Transverse colon (tissue), 4 donors: ENCODE data around the gene KIAA1328. TPM values are rescaled to one million over a fixed set of nuclear protein-coding genes. Genes with fewer than 3 reads are reported as not detected.

ENCODE experiments used
- DNase-seq: peaks from one replicate; pipeline ENCODE4 v3.0.0-alpha.2; 2019
- H3K27ac ChIP-seq, 4 donors: fragments of 200-600 bp; sonication (generic); 2 replicates each; pipeline ENCODE4 v1.5.1; 2016 to 2018; ENCODE audit warnings: inconsistent platforms in 4 of 4
- H3K27me3 ChIP-seq: fragments of 200-600 bp; sonication (generic); 2 replicates; pipeline ENCODE4 v1.5.1; 2017; ENCODE audit warnings: inconsistent platforms
- H3K36me3 ChIP-seq, 4 donors: fragments of 200-600 bp; sonication (generic); 2 replicates each; pipeline ENCODE4 v1.5.1; 2017 to 2019; ENCODE audit warnings: inconsistent platforms in 4 of 4
- H3K4me1 ChIP-seq, 4 donors: fragments of 200-600 bp; sonication (generic); 2 replicates each; pipeline ENCODE4 v1.5.1; 2017 to 2020; ENCODE audit warnings: inconsistent platforms in 4 of 4
- H3K4me3 ChIP-seq, 4 donors: fragments of 200-600 bp; sonication (generic); 1 replicate in 1 of 4; 2 replicates in 3 of 4; pipeline versions ENCODE4 v1.5.1 to v1.6.1; 2017 to 2019; ENCODE audit warnings: inconsistent platforms in 4 of 4
- H3K9me3 ChIP-seq, 2 donors: fragments of 200-600 bp; sonication (generic); 2 replicates each; pipeline ENCODE4 v1.5.1; 2017 to 2019; ENCODE audit warnings: inconsistent platforms in 2 of 2
- EP300 ChIP-seq: sonication (generic); formaldehyde crosslinking; IDR thresholded peaks from one replicate; pipeline ENCODE4 v1.6.1; 2017; ENCODE audit warnings: antibody characterized with exemption, low read depth
- POLR2A ChIP-seq: fragments of 450-650 bp; IDR thresholded peaks from one replicate; pipeline ENCODE4 v1.6.1; 2016; ENCODE audit warnings: antibody characterized with exemption, mild to moderate bottlenecking, moderate library complexity
- POLR2AphosphoS5 ChIP-seq, 3 donors: sonication (generic); formaldehyde crosslinking; IDR thresholded peaks; one replicate each; pipeline ENCODE4 v1.6.1; 2016; ENCODE audit warnings: antibody characterized with exemption in 3 of 3
- WGBS, 2 donors: methylation state at CpG; one replicate each; pipeline ENCODE4 v1.1.5; 2018; ENCODE audit warnings: low coverage in 1 of 2; 5-methylcytosine and 5-hydroxymethylcytosine counted together
- in situ Hi-C, 4 donors: fragments of 200-750 bp; cut with MboI; loops; one replicate each; pipeline versions ENCODE4 v1.15.0 to v1.15.1; 2017; ENCODE audit warnings: low sequenced_read_pairs in 3 of 4, low pct_ligation_motif_present in 1 of 4, low pct_unique_long_range_greater_than_20kb in 1 of 4
- intact Hi-C: fragments of 100-400 bp; cut with DNase I; formaldehyde crosslinking; loops from one replicate; pipeline ENCODE4 v1.15.1; 2023; ENCODE audit warnings: low total_unique reads
- total RNA-seq, 4 donors: library from RNA; depleted of rRNA; stranded (reverse); fragments of >200 nt; gene quantifications; one replicate each; pipeline ENCODE4 v1.1.0, GENCODE V29; 2016
- TF ChIP-seq, protein P1 (sequence below), 5 experiments: fragments of 200-600 bp in 3 of 5; fragments of 450-650 bp in 2 of 5; sonication (generic) in 3 of 5; IDR thresholded peaks; 1 replicate in 2 of 5; 2 replicates in 3 of 5; pipeline ENCODE4 v1.5.1; 2016 to 2017; ENCODE audit warnings: antibody characterized with exemption in 5 of 5, inconsistent platforms in 3 of 5, mild to moderate bottlenecking in 2 of 5, moderate library complexity in 1 of 5

Gene KIAA1328
- total RNA-seq, result 10 to 100 TPM in 2 of 4 donors, 1 to 10 TPM in 2; 3.6 to 14.3 (median 11.3) TPM

- intact Hi-C loops, result no loop called here
- peak; percentile 87 for DNase-seq
- WGBS, 2 donors, result 0% methylated on average over 1 to 67 of the region's 83 CpGs
These were observed at the start of gene KIAA1328, which contains the start of gene TPGS2 for GRCh38 chr18:36828630-36829361. Gene KIAA1328 (plus strand): TSS chr18:36829127. CDS start chr18:36829139, 12 bp downstream. Gene TPGS2 (minus strand): TSS chr18:36829002. CDS start chr18:36828767, 235 bp downstream.

GRCh38 chr18:36780748-36781147 lies 48.2 kb upstream of the KIAA1328 start:
- no peaks in the 10 kb centered on the region for H3K9me3 ChIP-seq
- DNase-seq, result no peak
- in situ Hi-C loops (no loop called here), intact Hi-C loops (no loop called here)
- no peaks in the 10 kb centered on the region for H3K27me3 ChIP-seq
- TF ChIP-seq EP300, result no peak
- no peak for TF ChIP-seq POLR2A
- no peak for TF ChIP-seq POLR2AphosphoS5 (IDR thresholded peaks at IDR 0.05)
- TF ChIP-seq, protein P1, sequence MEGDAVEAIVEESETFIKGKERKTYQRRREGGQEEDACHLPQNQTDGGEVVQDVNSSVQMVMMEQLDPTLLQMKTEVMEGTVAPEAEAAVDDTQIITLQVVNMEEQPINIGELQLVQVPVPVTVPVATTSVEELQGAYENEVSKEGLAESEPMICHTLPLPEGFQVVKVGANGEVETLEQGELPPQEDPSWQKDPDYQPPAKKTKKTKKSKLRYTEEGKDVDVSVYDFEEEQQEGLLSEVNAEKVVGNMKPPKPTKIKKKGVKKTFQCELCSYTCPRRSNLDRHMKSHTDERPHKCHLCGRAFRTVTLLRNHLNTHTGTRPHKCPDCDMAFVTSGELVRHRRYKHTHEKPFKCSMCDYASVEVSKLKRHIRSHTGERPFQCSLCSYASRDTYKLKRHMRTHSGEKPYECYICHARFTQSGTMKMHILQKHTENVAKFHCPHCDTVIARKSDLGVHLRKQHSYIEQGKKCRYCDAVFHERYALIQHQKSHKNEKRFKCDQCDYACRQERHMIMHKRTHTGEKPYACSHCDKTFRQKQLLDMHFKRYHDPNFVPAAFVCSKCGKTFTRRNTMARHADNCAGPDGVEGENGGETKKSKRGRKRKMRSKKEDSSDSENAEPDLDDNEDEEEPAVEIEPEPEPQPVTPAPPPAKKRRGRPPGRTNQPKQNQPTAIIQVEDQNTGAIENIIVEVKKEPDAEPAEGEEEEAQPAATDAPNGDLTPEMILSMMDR (IDR thresholded peaks at IDR 0.05), result no peak
- no peak overlapping the region for H3K27ac ChIP-seq
- no peak overlapping the region for H3K4me3 ChIP-seq
- 70 to 80% methylated on average over 1 to 2 of the region's 2 CpGs for WGBS, 2 donors
- H3K36me3 ChIP-seq, result no peaks in the 10 kb centered on the region
- no peaks in the 10 kb centered on the region for H3K4me1 ChIP-seq

More at GRCh38 chr18:36828630-36829361, at the start of gene KIAA1328, which contains the start of gene TPGS2:
- H3K4me1 ChIP-seq, result peaks cover 9 to 22% (median 14%) of the 10 kb centered on the region in 4 donors
- peak within 1 kb of the TSS; percentile 76 to 87 (median 77) for H3K4me3 ChIP-seq
- H3K36me3 ChIP-seq, result no peaks in the 10 kb centered on the region
- no peaks in the 10 kb centered on the region for H3K9me3 ChIP-seq
- in situ Hi-C loops, result no loop called here
- TF ChIP-seq, protein P1 (IDR thresholded peaks at IDR 0.05), result peak in 4 of 5 experiments; percentile 19 to 40 (median 26)
- TF ChIP-seq POLR2A (peak; percentile 64), EP300 (no peak), POLR2AphosphoS5 (IDR thresholded peaks at IDR 0.05) (peak; percentile 32 to 49 (median 41))
- no peaks in the 10 kb centered on the region for H3K27me3 ChIP-seq
- peak within 1 kb of the TSS; percentile 84 to 90 (median 87) for H3K27ac ChIP-seq

- Histone ChIP-seq H3K9me3 (no peaks in the 10 kb centered on the region), H3K27me3 (no peaks in the 10 kb centered on the region), H3K27ac (no peak overlapping the region), H3K4me3 (no peak overlapping the region), H3K36me3 (no peaks in the 10 kb centered on the region), H3K4me1 (no peaks in the 10 kb centered on the region)
- WGBS, 2 donors, result 79 to 92% methylated on average over 6 to 9 of the region's 9 CpGs
- no peak for DNase-seq
- in situ Hi-C loops (no loop called here), intact Hi-C loops (no loop called here)
- TF ChIP-seq POLR2AphosphoS5 (IDR thresholded peaks at IDR 0.05), result no peak
- TF ChIP-seq, protein P1 (IDR thresholded peaks at IDR 0.05), result no peak
- no peak for TF ChIP-seq POLR2A
- TF ChIP-seq EP300, result no peak
These were observed 46.2 kb upstream of the KIAA1328 start for GRCh38 chr18:36782710-36783109.

GRCh38 chr18:36783792-36784191 lies 45.1 kb upstream of the KIAA1328 start:
- DNase-seq, result no peak
- no peaks in the 10 kb centered on the region for H3K9me3 ChIP-seq
- H3K4me1 ChIP-seq, result no peaks in the 10 kb centered on the region
- no peaks in the 10 kb centered on the region for H3K36me3 ChIP-seq
- intact Hi-C loops (no loop called here), in situ Hi-C loops (no loop called here)
- H3K27me3 ChIP-seq, result no peaks in the 10 kb centered on the region
- 98 to 100% methylated on average over 1 to 5 of the region's 5 CpGs for WGBS, 2 donors
- H3K27ac ChIP-seq, result no peak overlapping the region
- TF ChIP-seq EP300 (no peak), POLR2AphosphoS5 (IDR thresholded peaks at IDR 0.05) (no peak), POLR2A (no peak)
- TF ChIP-seq, protein P1 (IDR thresholded peaks at IDR 0.05), result no peak
- H3K4me3 ChIP-seq, result no peak overlapping the region
